ENCODE measurements around the gene CFAP410.

The CFAP410 gene

GRCh38 chr21:44296103-44296519 is 43.1 kb downstream of the CFAP410 start:
- Mint-ChIP-seq H3K9me3 (no peaks in the 10 kb centered on the region), H3K4me3 (no peak overlapping the region), H3K27me3 (no peaks in the 10 kb centered on the region), H3K4me1 (peaks cover 70% of the 10 kb centered on the region), H3K27ac (no peak overlapping the region)
- DNase-seq (no peak), ATAC-seq (no peak)

- Mint-ChIP-seq H3K4me1 (peaks cover 66% of the 10 kb centered on the region), H3K4me3 (no peak overlapping the region), H3K27ac (no peak overlapping the region), H3K9me3 (no peaks in the 10 kb centered on the region), H3K27me3 (no peaks in the 10 kb centered on the region)
- DNase-seq (no peak), ATAC-seq (no peak)
Measured at GRCh38 chr21:44295646-44296045, 43.5 kb downstream of the CFAP410 start.

GRCh38 chr21:44295163-44295573 is 44.0 kb downstream of the CFAP410 start:
- Mint-ChIP-seq H3K27me3 (no peaks in the 10 kb centered on the region), H3K9me3 (no peaks in the 10 kb centered on the region), H3K27ac (no peak overlapping the region), H3K4me3 (no peak overlapping the region), H3K4me1 (peaks cover 65% of the 10 kb centered on the region)
- no peak for ATAC-seq
- DNase-seq = no peak

- Mint-ChIP-seq H3K4me3 (no peak overlapping the region), H3K27ac (no peak overlapping the region), H3K27me3 (no peaks in the 10 kb centered on the region), H3K4me1 (peaks cover 65% of the 10 kb centered on the region), H3K9me3 (no peaks in the 10 kb centered on the region)
- ATAC-seq (peak; percentile 7), DNase-seq (no peak)
Measured at GRCh38 chr21:44294391-44295162, 44.6 kb downstream of the CFAP410 start.

GRCh38 chr21:44293551-44294231 is 45.5 kb downstream of the CFAP410 start:
- Mint-ChIP-seq H3K27me3 (no peaks in the 10 kb centered on the region), H3K27ac (no peak overlapping the region), H3K4me3 (no peak overlapping the region), H3K9me3 (no peaks in the 10 kb centered on the region), H3K4me1 (peaks cover 57% of the 10 kb centered on the region)
- ATAC-seq (peak; percentile 47), DNase-seq (no peak)

GRCh38 chr21:44292812-44293195 is 46.4 kb downstream of the CFAP410 start:
- Mint-ChIP-seq H3K27ac (no peak overlapping the region), H3K4me1 (peaks cover 48% of the 10 kb centered on the region), H3K4me3 (no peak overlapping the region)

GRCh38 chr21:44291936-44292811 is 47.0 kb downstream of the CFAP410 start:
- Mint-ChIP-seq H3K9me3 (no peaks in the 10 kb centered on the region), H3K4me1 (peaks cover 42% of the 10 kb centered on the region), H3K4me3 (no peak overlapping the region), H3K27me3 (peaks cover 12% of the 10 kb centered on the region), H3K27ac (no peak overlapping the region)
- DNase-seq = no peak
- no peak for ATAC-seq

More at GRCh38 chr21:44292812-44293195, 46.4 kb downstream of the CFAP410 start:
- ATAC-seq (no peak), DNase-seq (no peak)
- H3K9me3 Mint-ChIP-seq = no peaks in the 10 kb centered on the region
- H3K27me3 Mint-ChIP-seq = peaks cover 8% of the 10 kb centered on the region

GRCh38 chr21:44291078-44291935 is 47.9 kb downstream of the CFAP410 start:
- no peaks in the 10 kb centered on the region for H3K9me3 Mint-ChIP-seq
- H3K27me3 Mint-ChIP-seq = peaks cover 12% of the 10 kb centered on the region
- H3K4me1 Mint-ChIP-seq = peaks cover 42% of the 10 kb centered on the region
- ATAC-seq (no peak), DNase-seq (no peak)
- no peak overlapping the region for H3K27ac Mint-ChIP-seq
- no peak overlapping the region for H3K4me3 Mint-ChIP-seq

GRCh38 chr21:44290327-44291077 is 48.7 kb downstream of the CFAP410 start:
- no peaks in the 10 kb centered on the region for H3K9me3 Mint-ChIP-seq
- no peak overlapping the region for H3K4me3 Mint-ChIP-seq
- H3K27ac Mint-ChIP-seq = no peak overlapping the region
- no peak for ATAC-seq
- DNase-seq = no peak
- H3K27me3 Mint-ChIP-seq = peaks cover 12% of the 10 kb centered on the region
- peaks cover 34% of the 10 kb centered on the region for H3K4me1 Mint-ChIP-seq

- Mint-ChIP-seq H3K9me3 (no peaks in the 10 kb centered on the region), H3K27ac (no peak overlapping the region), H3K4me1 (peaks cover 24% of the 10 kb centered on the region), H3K27me3 (peaks cover 12% of the 10 kb centered on the region), H3K4me3 (no peak overlapping the region)
- DNase-seq (no peak), ATAC-seq (no peak)
Measured at GRCh38 chr21:44289381-44290010, 49.7 kb downstream of the CFAP410 start.

GRCh38 chr21:44288251-44289110 is 50.7 kb downstream of the CFAP410 start:
- H3K4me1 Mint-ChIP-seq = peaks cover 19% of the 10 kb centered on the region
- H3K9me3 Mint-ChIP-seq = no peaks in the 10 kb centered on the region
- H3K27me3 Mint-ChIP-seq = peaks cover 12% of the 10 kb centered on the region
- no peak overlapping the region for H3K27ac Mint-ChIP-seq
- ATAC-seq = no peak
- H3K4me3 Mint-ChIP-seq = no peak overlapping the region
- DNase-seq = no peak

GRCh38 chr21:44286716-44287632 is 52.2 kb downstream of the CFAP410 start:
- Mint-ChIP-seq H3K27me3 (peaks cover 12% of the 10 kb centered on the region), H3K4me1 (peaks cover 5% of the 10 kb centered on the region), H3K9me3 (no peaks in the 10 kb centered on the region), H3K27ac (no peak overlapping the region), H3K4me3 (no peak overlapping the region)
- no peak for DNase-seq
- no peak for ATAC-seq

Data from stimulated activated naive CD8-positive, alpha-beta T cell treated with anti-CD3 and anti-CD28 coated beads, Interleukin-15, amount 100 ng/mL, for 72 hours (primary cell).